NT2/D1 (cell line): ENCODE data around the gene MAMDC4.

Experiments
- SUZ12 ChIP-seq: IDR thresholded peaks from 2 replicates; pipeline ENCODE4 v1.6.1; 2011; ENCODE audit not compliant: insufficient read length, insufficient read depth; ENCODE audit errors: extremely low read depth
- YY1 ChIP-seq: IDR thresholded peaks from 2 replicates; pipeline ENCODE4 v1.6.1; 2011; ENCODE audit not compliant: insufficient read length, insufficient read depth
- ZNF274 ChIP-seq: IDR thresholded peaks from 2 replicates; pipeline ENCODE4 v1.6.1; 2011; ENCODE audit warnings: mild to moderate bottlenecking, low read depth, low read length

GRCh38 chr9:136835162-136835931, 16.8 kb upstream of the MAMDC4 start:
- TF ChIP-seq YY1, result no peak
- TF ChIP-seq ZNF274, result no peak
- TF ChIP-seq SUZ12, result no peak
